Naive thymus-derived CD4-positive, alpha-beta T cell (primary cell): ENCODE data around the gene FUNDC2. TPM values are rescaled to one million over a fixed set of nuclear protein-coding genes. Genes with fewer than 3 reads are reported as not detected.

Experiments used
- ATAC-seq: fragments of 150-1000 bp; cut with Tn5 transposase; 2 replicates; pipeline ENCODE4 v1.10.0; 2021; ENCODE audit warnings: mild to moderate bottlenecking, moderate library complexity
- CTCF ChIA-PET: fragments of 350-600 bp; sonication (Branson Sonifier 250); formaldehyde crosslinking; loops from one replicate; lab custom pipeline; 2021; ENCODE audit warnings: antibody characterized with exemption; lab: Charles Lee
- POLR2A ChIA-PET: fragments of 350-600 bp; sonication (Branson Sonifier 250); formaldehyde crosslinking; loops from one replicate; lab custom pipeline; 2021; ENCODE audit warnings: antibody characterized with exemption, inconsistent platforms; lab: Charles Lee
- DNase-seq, 9 donors: peaks; one replicate each; pipeline versions ENCODE4 v3.0.0 to v3.0.0-alpha.2; 2020 to 2022; ENCODE audit warnings: mixed read lengths in 1 of 9
- H3K27ac ChIP-seq: one replicate; pipeline ENCODE4 v1.7.0; 2013; ENCODE audit warnings: mild to moderate bottlenecking, low read depth, low read length, moderate library complexity
- H3K27me3 ChIP-seq, 2 donors: one replicate each; pipeline ENCODE4 v1.7.0; 2013; ENCODE audit warnings: low read length in 2 of 2, mild to moderate bottlenecking in 2 of 2, moderate library complexity in 2 of 2; ENCODE audit not compliant: control insufficient read depth in 2 of 2, insufficient read depth in 2 of 2
- H3K36me3 ChIP-seq, 3 experiments: 1 replicate in 2 of 3; 2 replicates in 1 of 3; pipeline ENCODE4 v1.7.0; 2013; ENCODE audit warnings: low read length in 3 of 3, mild to moderate bottlenecking in 3 of 3, moderate library complexity in 1 of 3; ENCODE audit not compliant: insufficient read depth in 3 of 3, control insufficient read depth in 2 of 3
- H3K4me1 ChIP-seq, 2 donors: one replicate each; pipeline ENCODE4 v1.7.0; 2013; ENCODE audit warnings: low read length in 2 of 2, mild to moderate bottlenecking in 2 of 2, moderate library complexity in 1 of 2; ENCODE audit not compliant: control insufficient read depth in 2 of 2, insufficient read depth in 2 of 2
- H3K4me3 ChIP-seq: 2 replicates; pipeline ENCODE4 v1.7.0; 2013; ENCODE audit warnings: mild to moderate bottlenecking, low read length
- H3K9me3 ChIP-seq, 3 experiments: 1 replicate in 2 of 3; 2 replicates in 1 of 3; pipeline ENCODE4 v1.7.0; 2013; ENCODE audit warnings: low read length in 3 of 3; ENCODE audit not compliant: control insufficient read depth in 2 of 3
- H3K27ac Mint-ChIP-seq, 9 donors: one replicate each; pipeline ENCODE4 v1.8.0; 2020 to 2022; ENCODE audit warnings: mixed read lengths in 9 of 9, mild to moderate bottlenecking in 8 of 9, moderate library complexity in 5 of 9, inconsistent platforms in 2 of 9
- H3K27me3 Mint-ChIP-seq, 5 donors: one replicate each; pipeline ENCODE4 v1.8.0; 2021 to 2022; ENCODE audit warnings: mixed read lengths in 5 of 5, mild to moderate bottlenecking in 1 of 5
- H3K36me3 Mint-ChIP-seq, 5 donors: one replicate each; pipeline ENCODE4 v1.8.0; 2020 to 2022; ENCODE audit warnings: mixed read lengths in 5 of 5, mild to moderate bottlenecking in 3 of 5, inconsistent platforms in 1 of 5
- H3K4me1 Mint-ChIP-seq, 7 donors: one replicate each; pipeline ENCODE4 v1.8.0; 2020 to 2022; ENCODE audit warnings: mixed read lengths in 7 of 7, mild to moderate bottlenecking in 3 of 7, inconsistent platforms in 1 of 7
- H3K4me3 Mint-ChIP-seq, 10 donors: one replicate each; pipeline ENCODE4 v1.8.0; 2020 to 2022; ENCODE audit warnings: mild to moderate bottlenecking in 10 of 10, mixed read lengths in 10 of 10, moderate library complexity in 6 of 10, inconsistent platforms in 2 of 10
- H3K9me3 Mint-ChIP-seq, 11 donors: one replicate each; pipeline ENCODE4 v1.8.0; 2020 to 2022; ENCODE audit warnings: mixed read lengths in 11 of 11, mild to moderate bottlenecking in 4 of 11, inconsistent platforms in 1 of 11, moderate library complexity in 1 of 11
- intact Hi-C, 2 donors: fragments of 100-400 bp; cut with micrococcal nuclease; formaldehyde crosslinking; loops; one replicate each; pipeline ENCODE4 v1.15.1; 2023
- polyA plus RNA-seq, 2 donors: library from polyadenylated mRNA; unstranded; fragments of 300-500 nt; fragmentation: Illumina TruSeq; gene quantifications; one replicate each; pipeline ENCODE4 v1.2.3, GENCODE V29; 2021
- total RNA-seq, 6 experiments: library from RNA in 5 of 6; stranded (reverse) in 5 of 6; gene quantifications; 1 replicate in 5 of 6; 2 replicates in 1 of 6; pipeline ENCODE4 v1.2.3 and lab custom pipeline; 2021 to 2026

The FUNDC2 gene, protein sequence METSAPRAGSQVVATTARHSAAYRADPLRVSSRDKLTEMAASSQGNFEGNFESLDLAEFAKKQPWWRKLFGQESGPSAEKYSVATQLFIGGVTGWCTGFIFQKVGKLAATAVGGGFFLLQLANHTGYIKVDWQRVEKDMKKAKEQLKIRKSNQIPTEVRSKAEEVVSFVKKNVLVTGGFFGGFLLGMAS
- total RNA-seq, result 10 to 100 TPM; 42.0 to 58.7 (median 50.1) TPM
- 100 to 1,000 TPM; 160 to 184 TPM for polyA plus RNA-seq
- 33.4 reads per million, percentile 62 among the genes with 10 or more reads in this experiment for total RNA-seq (lab: John Stamatoyannopoulos, UW)

DNA sequence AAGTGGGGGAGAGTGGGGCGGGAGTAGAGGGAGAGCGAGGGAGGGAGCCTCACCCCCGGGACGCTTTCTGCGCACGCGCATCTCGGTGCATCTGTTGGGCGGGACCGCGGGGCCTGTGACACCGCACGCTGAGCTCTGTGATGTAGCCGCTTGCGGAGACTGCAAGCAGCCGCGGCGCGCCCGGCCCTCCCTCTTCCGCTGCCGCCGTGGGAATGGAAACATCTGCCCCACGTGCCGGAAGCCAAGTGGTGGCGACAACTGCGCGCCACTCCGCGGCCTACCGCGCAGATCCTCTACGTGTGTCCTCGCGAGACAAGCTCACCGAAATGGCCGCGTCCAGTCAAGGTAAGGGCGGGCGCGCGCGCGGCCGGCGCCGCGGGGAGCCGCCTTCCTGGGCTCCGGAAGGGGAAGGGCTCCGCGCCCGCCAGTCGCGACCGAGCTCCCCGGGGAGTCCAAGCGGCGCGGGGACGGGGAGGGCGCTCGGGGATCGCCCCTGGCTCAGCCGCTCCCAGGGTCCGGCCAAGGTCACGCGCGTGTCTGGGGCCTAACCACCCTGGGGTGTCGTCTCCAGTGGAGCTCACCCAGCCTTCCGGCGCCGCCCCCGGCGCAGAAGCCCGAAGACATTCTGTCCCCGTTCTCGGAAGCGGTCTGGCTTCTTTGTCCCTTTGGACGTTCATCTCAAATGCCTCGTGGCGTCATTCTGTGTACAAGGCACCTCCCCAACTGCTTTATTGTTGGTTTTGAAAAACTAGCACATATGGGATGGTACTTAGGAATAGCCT is at the start of gene FUNDC2:
FUNDC2 (plus strand) TSS at position 118 of the 782 bp plus-strand sequence; CDS start at position 213, 95 bp downstream.
- H3K27ac Mint-ChIP-seq, result peak within 1 kb of the TSS; percentile 84 to 97 (median 93)
- peaks cover 4 to 12% of the 10 kb centered on the region in 2 donors for H3K4me1 ChIP-seq
- H3K36me3 Mint-ChIP-seq, result peaks cover 0 to 3% (median 0%) of the 10 kb centered on the region in 5 donors
- H3K4me3 ChIP-seq, result peak within 1 kb of the TSS; percentile 90
- H3K36me3 ChIP-seq, result no peaks in the 10 kb centered on the region
- H3K27me3 Mint-ChIP-seq, result peaks cover 0 to 19% (median 0%) of the 10 kb centered on the region in 5 donors
- peak within 1 kb of the TSS; percentile 94 for H3K27ac ChIP-seq
- H3K4me1 Mint-ChIP-seq, result peaks cover 5 to 31% (median 27%) of the 10 kb centered on the region in 7 donors
- ChIA-PET POLR2A (interaction anchor here (0.6 to 1.3 kb wide), 8 partner anchors 20 to 47 kb away, joined by 3 to 5 read pairs (median 4); no protein-coding TSS in a partner anchor), CTCF (interaction anchor here (0.6 kb wide), 1 partner anchor 22 kb away, joined by 3 read pairs; no protein-coding TSS in a partner anchor)
- no peaks in the 10 kb centered on the region for H3K9me3 ChIP-seq
- H3K4me3 Mint-ChIP-seq, result peak within 1 kb of the TSS; percentile 82 to 92 (median 90)
- H3K9me3 Mint-ChIP-seq, result no peaks in the 10 kb centered on the region
- H3K27me3 ChIP-seq, result no peaks in the 10 kb centered on the region
- intact Hi-C loops, result loop anchor here (1.0 to 10.0 kb wide), 15 partner anchors 22 to 854 kb away; partner anchors contain the start of genes DKC1 (in 2 of the 2), VBP1 (in 2 of the 2), BRCC3 (in 1 of the 2) and CMC4 (in 1 of the 2)
- DNase-seq, result peak; percentile 78 to 96 (median 93)
- ATAC-seq, result peak; percentile 92

DNA sequence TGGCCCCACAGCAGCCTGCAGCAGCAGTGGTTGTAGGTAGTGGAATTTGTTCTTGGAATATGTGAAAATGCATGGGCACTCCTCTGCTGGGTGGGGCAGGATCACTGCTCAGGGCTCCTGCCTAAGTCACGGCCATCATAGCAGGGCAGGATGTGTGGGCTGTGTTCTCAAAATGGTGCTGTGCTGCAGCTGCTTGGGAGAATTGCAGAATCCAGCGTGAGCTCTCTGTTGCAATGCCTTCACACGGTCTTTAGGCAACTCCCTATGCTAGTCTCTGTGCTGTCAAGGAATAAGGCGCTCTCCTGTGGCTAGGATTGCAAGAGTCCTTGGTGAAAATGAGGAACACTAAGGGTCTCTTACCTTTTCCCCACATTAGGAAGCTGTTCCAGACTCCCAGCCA is 47.0 kb upstream of the FUNDC2 start:
- H3K27ac Mint-ChIP-seq, result no peak overlapping the region
- Histone ChIP-seq H3K36me3 (no peaks in the 10 kb centered on the region), H3K4me1 (peaks cover 0 to 5% of the 10 kb centered on the region in 2 donors), H3K27ac (no peak overlapping the region), H3K9me3 (no peaks in the 10 kb centered on the region), H3K27me3 (no peaks in the 10 kb centered on the region), H3K4me3 (no peak overlapping the region)
- peaks cover 0 to 6% (median 0%) of the 10 kb centered on the region in 5 donors for H3K27me3 Mint-ChIP-seq
- DNase-seq (no peak), ATAC-seq (no peak)
- no peak overlapping the region for H3K4me3 Mint-ChIP-seq
- ChIA-PET CTCF (interaction anchor here (1.0 to 1.4 kb wide), 4 partner anchors 9 to 107 kb away, joined by 3 to 8 read pairs (median 6); no protein-coding TSS in a partner anchor), POLR2A (interaction anchor here (1.2 kb wide), 1 partner anchor 47 kb away, joined by 3 read pairs; the partner anchor contains the start of gene FUNDC2)
- peaks cover 0 to 2% (median 0%) of the 10 kb centered on the region in 5 donors for H3K36me3 Mint-ChIP-seq
- H3K4me1 Mint-ChIP-seq, result peaks cover 0 to 16% (median 7%) of the 10 kb centered on the region in 7 donors
- H3K9me3 Mint-ChIP-seq, result peaks cover 0 to 17% (median 7%) of the 10 kb centered on the region in 11 donors
- intact Hi-C loops, result loop anchor here (1.0 to 5.0 kb wide), 7 partner anchors 47 to 902 kb away; partner anchors contain the start of genes FUNDC2 (in 2 of the 2), BRCC3 (in 1 of the 2), CMC4 (in 1 of the 2) and MTCP1 (in 1 of the 2)

DNA sequence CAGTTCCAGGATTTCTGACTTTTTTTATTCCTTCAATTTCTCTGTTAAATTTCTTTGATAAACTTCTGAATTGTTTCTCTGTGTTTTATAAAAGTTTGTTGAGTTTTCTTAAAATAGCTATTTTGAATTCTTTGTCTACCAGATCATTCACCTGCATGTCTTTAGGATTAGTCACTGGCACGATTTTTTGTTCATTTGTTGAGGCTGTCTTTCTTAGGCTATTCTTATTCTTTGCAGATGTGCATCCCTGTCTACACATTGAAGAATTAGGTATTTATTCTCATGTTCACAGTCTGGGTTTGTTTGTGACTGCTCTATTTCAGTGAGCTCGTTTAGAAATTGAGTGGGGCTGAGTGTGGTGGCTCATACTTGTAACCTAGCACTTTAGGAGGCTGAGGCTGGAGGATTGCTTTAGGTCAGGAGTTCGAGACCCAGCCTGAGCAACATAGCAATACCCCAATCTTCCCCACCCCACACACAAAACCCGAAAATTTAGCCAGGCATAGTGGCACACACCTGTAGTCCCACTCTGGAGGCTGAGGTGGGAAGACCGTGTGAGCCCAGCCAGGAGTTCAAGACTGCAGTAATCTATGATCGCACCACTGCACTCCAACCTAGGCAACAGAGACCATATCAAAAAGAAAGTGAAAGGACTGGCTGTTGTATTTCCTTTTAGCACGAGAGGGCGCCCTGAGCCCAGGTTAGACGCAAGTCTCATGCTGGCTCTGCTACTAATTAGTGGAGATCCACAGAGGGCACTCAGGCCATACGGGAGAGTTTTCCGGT is 46.1 kb upstream of the FUNDC2 start:
- peak overlapping the region; percentile 54 for H3K27ac ChIP-seq
- H3K4me3 ChIP-seq, result peak overlapping the region; percentile 65

DNA sequence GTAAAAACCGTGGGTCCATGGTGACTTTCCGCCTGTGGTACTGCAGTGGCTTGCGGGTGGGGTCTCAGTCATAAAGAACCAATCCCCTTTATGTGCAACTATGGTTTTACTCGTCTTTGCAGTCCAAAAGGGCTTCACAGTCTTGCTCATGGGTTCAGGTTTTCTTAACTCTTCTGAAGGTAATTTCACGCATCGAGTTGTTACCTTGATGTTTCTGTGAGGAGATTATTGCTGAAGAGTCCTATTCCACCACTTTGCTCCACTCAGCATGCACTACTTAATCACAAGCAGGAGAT is 45.6 kb upstream of the FUNDC2 start:
- H3K9me3 Mint-ChIP-seq, result peaks cover 0 to 17% (median 7%) of the 10 kb centered on the region in 11 donors
- intact Hi-C loops, result loop anchor here (1.0 to 5.0 kb wide), 13 partner anchors 46 to 840 kb away; partner anchors contain the start of genes FUNDC2 (in 2 of the 2), BRCC3 (in 1 of the 2), CMC4 (in 1 of the 2) and MTCP1 (in 1 of the 2)
- H3K9me3 ChIP-seq, result no peaks in the 10 kb centered on the region
- ChIA-PET POLR2A (interaction anchor here (1.2 kb wide), 1 partner anchor 46 kb away, joined by 3 read pairs; the partner anchor contains the start of gene FUNDC2), CTCF (interaction anchor here (1.2 kb wide), 1 partner anchor 76 kb away, joined by 4 read pairs; no protein-coding TSS in a partner anchor)
- H3K4me1 ChIP-seq, result peaks cover 0 to 5% of the 10 kb centered on the region in 2 donors
- H3K27me3 ChIP-seq, result no peaks in the 10 kb centered on the region
- no peaks in the 10 kb centered on the region for H3K36me3 ChIP-seq
- H3K27me3 Mint-ChIP-seq, result no peaks in the 10 kb centered on the region
- H3K4me3 Mint-ChIP-seq, result peak overlapping the region; percentile 53 to 93 (median 82)
- H3K36me3 Mint-ChIP-seq, result peaks cover 0 to 2% (median 0%) of the 10 kb centered on the region in 5 donors
- peak overlapping the region in 8 of 9 donors; percentile 73 to 96 (median 89) for H3K27ac Mint-ChIP-seq
- no peak overlapping the region for H3K27ac ChIP-seq
- H3K4me3 ChIP-seq, result peak overlapping the region; percentile 65
- H3K4me1 Mint-ChIP-seq, result peaks cover 0 to 16% (median 7%) of the 10 kb centered on the region in 7 donors
- ATAC-seq (no peak), DNase-seq (no peak)

More for the DNA sequence above, 46.1 kb upstream of the FUNDC2 start:
- Mint-ChIP-seq H3K9me3 (peaks cover 0 to 17% (median 7%) of the 10 kb centered on the region in 11 donors), H3K27ac (peak overlapping the region; percentile 73 to 96 (median 88)), H3K4me1 (peaks cover 0 to 16% (median 7%) of the 10 kb centered on the region in 7 donors), H3K36me3 (peaks cover 0 to 2% (median 0%) of the 10 kb centered on the region in 5 donors), H3K27me3 (no peaks in the 10 kb centered on the region), H3K4me3 (peak overlapping the region; percentile 53 to 93 (median 82))
- Histone ChIP-seq H3K4me1 (peaks cover 0 to 5% of the 10 kb centered on the region in 2 donors), H3K9me3 (no peaks in the 10 kb centered on the region), H3K27me3 (no peaks in the 10 kb centered on the region), H3K36me3 (no peaks in the 10 kb centered on the region)
- DNase-seq (peak; percentile 48 to 82 (median 74)), ATAC-seq (peak; percentile 98)
- intact Hi-C loops, result loop anchor here (1.0 to 5.0 kb wide), 14 partner anchors 46 to 901 kb away; partner anchors contain the start of genes FUNDC2 (in 2 of the 2), BRCC3 (in 1 of the 2), CMC4 (in 1 of the 2) and MTCP1 (in 1 of the 2)
- CTCF ChIA-PET, result interaction anchor here (1.0 to 1.4 kb wide), 4 partner anchors 8 to 106 kb away, joined by 3 to 8 read pairs (median 6); no protein-coding TSS in a partner anchor
- POLR2A ChIA-PET, result interaction anchor here (0.8 to 1.2 kb wide), 2 partner anchors 46 to 77 kb away, joined by 3 read pairs; partner anchors contain the start of gene FUNDC2

DNA sequence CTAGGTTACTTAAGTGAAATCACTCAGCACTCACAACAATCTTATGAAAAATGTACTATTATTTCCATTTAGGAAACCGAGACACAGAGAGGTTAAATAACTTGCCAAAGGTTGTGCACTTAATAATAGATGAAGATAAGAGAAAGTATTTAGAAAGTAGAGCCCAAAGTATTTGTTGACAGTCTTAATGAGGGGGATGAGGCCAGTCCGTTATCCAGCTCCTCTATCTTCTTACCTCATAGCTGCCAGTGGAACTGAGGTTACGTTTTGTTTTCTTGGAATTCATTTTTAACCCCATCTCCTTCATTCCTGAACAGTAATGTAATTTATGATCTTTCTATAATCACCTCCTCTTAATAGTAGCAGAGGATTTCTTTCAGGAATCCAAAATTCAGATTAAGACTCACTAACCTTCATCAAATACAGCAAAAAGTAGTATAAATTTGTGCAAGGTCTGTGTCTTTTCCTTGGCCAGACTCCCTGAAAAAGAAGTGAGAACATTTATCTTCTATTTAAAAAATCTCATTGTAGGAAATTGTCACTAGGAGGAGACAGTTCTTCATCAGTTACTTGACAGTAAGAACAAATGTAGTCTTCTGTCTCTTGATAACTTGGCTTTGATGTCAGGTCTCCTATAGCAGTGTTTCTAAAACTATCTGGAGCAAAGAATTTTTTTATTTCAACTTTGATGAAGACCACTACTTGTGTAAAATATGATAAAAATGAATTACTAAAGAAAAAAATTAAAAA is 39.6 kb upstream of the FUNDC2 start:
- Histone ChIP-seq H3K4me3 (no peak overlapping the region), H3K36me3 (no peaks in the 10 kb centered on the region), H3K4me1 (no peaks in the 10 kb centered on the region), H3K27me3 (peaks cover 0 to 3% of the 10 kb centered on the region in 2 donors), H3K9me3 (no peaks in the 10 kb centered on the region), H3K27ac (no peak overlapping the region)
- no peaks in the 10 kb centered on the region for H3K36me3 Mint-ChIP-seq
- intact Hi-C loops, result loop anchor here in 1 of 2 donors (1.0 kb wide), 1 partner anchor 70 kb away; no protein-coding TSS in a partner anchor
- no peak overlapping the region for H3K27ac Mint-ChIP-seq
- CTCF ChIA-PET, result no interaction called here
- H3K4me3 Mint-ChIP-seq, result no peak overlapping the region
- POLR2A ChIA-PET, result no interaction called here
- ATAC-seq, result no peak
- DNase-seq, result peak in 1 of 9 donors; percentile 4
- H3K9me3 Mint-ChIP-seq, result no peaks in the 10 kb centered on the region
- H3K4me1 Mint-ChIP-seq, result no peaks in the 10 kb centered on the region
- peaks cover 0 to 5% (median 0%) of the 10 kb centered on the region in 5 donors for H3K27me3 Mint-ChIP-seq
